ENCODE results near the gene CPS1.

Gene CPS1

GRCh38 chr2:210519594-210519993, 36.8 kb upstream of the CPS1 start:
- TF ChIP-seq TEAD4 (IDR thresholded peaks at IDR 0.05) (no peak), RAD21 (IDR thresholded peaks at IDR 0.05; ENCODE audit: low read depth) (no peak), MAX (IDR thresholded peaks at IDR 0.05) (no peak), REST (IDR thresholded peaks at IDR 0.05; ENCODE audit: low read depth) (no peak), YY1 (IDR thresholded peaks at IDR 0.05; ENCODE audit: low read depth) (no peak), CEBPB (IDR thresholded peaks at IDR 0.05) (no peak), EGR1 (IDR thresholded peaks at IDR 0.05) (no peak), TCF12 (IDR thresholded peaks at IDR 0.05; ENCODE audit: low read depth) (no peak)

GRCh38 chr2:210522399-210522798, 34.0 kb upstream of the CPS1 start:
- TF ChIP-seq TEAD4 (IDR thresholded peaks at IDR 0.05) (no peak), FOXM1 (IDR thresholded peaks at IDR 0.05; ENCODE audit: borderline replicate concordance, low read depth) (no peak), EGR1 (IDR thresholded peaks at IDR 0.05) (no peak), CREB1 (IDR thresholded peaks at IDR 0.05; ENCODE audit: low read depth) (no peak), REST (IDR thresholded peaks at IDR 0.05; ENCODE audit: low read depth) (no peak), NFIC (IDR thresholded peaks at IDR 0.05) (no peak), USF1 (IDR thresholded peaks at IDR 0.05) (no peak), MAX (IDR thresholded peaks at IDR 0.05) (no peak), TAF1 (IDR thresholded peaks at IDR 0.05; ENCODE audit: low read depth) (no peak), RAD21 (IDR thresholded peaks at IDR 0.05; ENCODE audit: low read depth) (no peak), EP300 (IDR thresholded peaks at IDR 0.05; ENCODE audit: borderline replicate concordance) (no peak), ZBTB7A (IDR thresholded peaks at IDR 0.05; ENCODE audit: low read depth) (no peak), CEBPB (IDR thresholded peaks at IDR 0.05) (no peak)

- TF ChIP-seq TCF12 (IDR thresholded peaks at IDR 0.05; ENCODE audit: low read depth): no peak
- no peak for TF ChIP-seq REST (IDR thresholded peaks at IDR 0.05; ENCODE audit: low read depth)
- TF ChIP-seq YY1 (IDR thresholded peaks at IDR 0.05; ENCODE audit: low read depth): no peak
- no peak for TF ChIP-seq NFIC (IDR thresholded peaks at IDR 0.05)
Measured at GRCh38 chr2:210523650-210524289, 32.6 kb upstream of the CPS1 start.

- TF ChIP-seq RAD21 (IDR thresholded peaks at IDR 0.05; ENCODE audit: low read depth): no peak
- TF ChIP-seq ZBTB7A (IDR thresholded peaks at IDR 0.05; ENCODE audit: low read depth): no peak
- no peak for TF ChIP-seq REST (IDR thresholded peaks at IDR 0.05; ENCODE audit: low read depth)
- no peak for TF ChIP-seq TAF1 (IDR thresholded peaks at IDR 0.05; ENCODE audit: low read depth)
- no peak for TF ChIP-seq FOXM1 (IDR thresholded peaks at IDR 0.05; ENCODE audit: borderline replicate concordance, low read depth)
- no peak for TF ChIP-seq YY1 (IDR thresholded peaks at IDR 0.05; ENCODE audit: low read depth)
- no peak for TF ChIP-seq TCF12 (IDR thresholded peaks at IDR 0.05; ENCODE audit: low read depth)
Measured at GRCh38 chr2:210524533-210524932, 31.9 kb upstream of the CPS1 start.
